Astrocyte (in vitro differentiated cells and primary cell): ENCODE measurements around the gene CYP4B1. TPM values are rescaled to one million over a fixed set of nuclear protein-coding genes. Genes with fewer than 3 reads are reported as not detected.

Experiments used
- DNase-seq: peaks from one replicate; pipeline ENCODE4 v3.0.0-alpha.2; 2010; ENCODE audit warnings: low read depth
- FAIRE-seq: peaks from 2 replicates; lab custom pipeline; 2011; peaks lifted over from hg19 to GRCh38; lab: Jason Lieb, UNC
- H2AFZ ChIP-seq: 2 replicates; pipeline ENCODE4 v1.6.0; 2012; ENCODE audit warnings: low read depth, low read length, inconsistent platforms
- H3K27ac ChIP-seq: 2 replicates; pipeline ENCODE4 v1.5.1; 2011; ENCODE audit warnings: low read depth, low read length, inconsistent platforms
- H3K27me3 ChIP-seq: 2 replicates; pipeline ENCODE4 v1.6.0; 2011; ENCODE audit warnings: low read length, inconsistent platforms; ENCODE audit not compliant: insufficient read depth
- H3K36me3 ChIP-seq: 2 replicates; pipeline ENCODE4 v1.5.1; 2011; ENCODE audit warnings: low read length, inconsistent platforms; ENCODE audit not compliant: insufficient read depth
- H3K4me1 ChIP-seq: 2 replicates; pipeline ENCODE4 v1.5.1; 2011; ENCODE audit warnings: low read length, inconsistent platforms; ENCODE audit not compliant: insufficient read depth
- H3K4me2 ChIP-seq: 2 replicates; pipeline ENCODE4 v1.6.0; 2012; ENCODE audit warnings: low read length, inconsistent platforms
- H3K4me3 ChIP-seq: 2 replicates; pipeline ENCODE4 v1.5.1; 2011; ENCODE audit warnings: low read depth, mild to moderate bottlenecking, low read length, inconsistent platforms; ENCODE audit not compliant: insufficient read depth
- H3K79me2 ChIP-seq: 2 replicates; pipeline ENCODE4 v1.6.0; 2012; ENCODE audit warnings: mild to moderate bottlenecking, low read length, inconsistent platforms; ENCODE audit not compliant: insufficient read depth
- H3K9ac ChIP-seq: 2 replicates; pipeline ENCODE4 v1.6.0; 2012; ENCODE audit warnings: mild to moderate bottlenecking, low read length, inconsistent platforms
- H3K9me3 ChIP-seq: 2 replicates; pipeline ENCODE4 v1.5.1; 2012; ENCODE audit warnings: low read depth, mild to moderate bottlenecking, low read length, inconsistent platforms; ENCODE audit not compliant: insufficient read depth
- H4K20me1 ChIP-seq: 2 replicates; pipeline ENCODE4 v1.6.0; 2012; ENCODE audit warnings: low read length, inconsistent platforms; ENCODE audit not compliant: insufficient read depth
- H3K27ac Mint-ChIP-seq: one replicate; pipeline ENCODE4 v1.8.0; 2021; ENCODE audit warnings: mild to moderate bottlenecking, mixed read lengths; ENCODE audit not compliant: unreplicated experiment
- H3K27me3 Mint-ChIP-seq: one replicate; pipeline ENCODE4 v1.8.0; 2021; ENCODE audit warnings: low read depth, mixed read lengths; ENCODE audit not compliant: unreplicated experiment
- H3K36me3 Mint-ChIP-seq: one replicate; pipeline ENCODE4 v1.8.0; 2021; ENCODE audit warnings: low read depth, mixed read lengths; ENCODE audit not compliant: unreplicated experiment
- H3K4me1 Mint-ChIP-seq: one replicate; pipeline ENCODE4 v1.8.0; 2021; ENCODE audit warnings: low read depth, mixed read lengths; ENCODE audit not compliant: unreplicated experiment
- H3K4me3 Mint-ChIP-seq: one replicate; pipeline ENCODE4 v1.8.0; 2021; ENCODE audit warnings: mild to moderate bottlenecking, moderate library complexity, mixed read lengths; ENCODE audit not compliant: unreplicated experiment
- H3K9me3 Mint-ChIP-seq: one replicate; pipeline ENCODE4 v1.8.0; 2021; ENCODE audit warnings: mild to moderate bottlenecking, mixed read lengths; ENCODE audit not compliant: unreplicated experiment
- EZH2 ChIP-seq: IDR thresholded peaks from 2 replicates; pipeline ENCODE4 v1.6.1; 2012; ENCODE audit warnings: mild to moderate bottlenecking, low read length, inconsistent platforms; ENCODE audit not compliant: insufficient read depth
- total RNA-seq: library from RNA; stranded (reverse); gene quantifications from 2 replicates; pipeline ENCODE4 v1.2.1, GENCODE V29; 2021
- TF ChIP-seq, protein P1 (sequence below): IDR thresholded peaks from 2 replicates; pipeline ENCODE4 v1.5.1; 2011; ENCODE audit warnings: low read depth, mild to moderate bottlenecking, inconsistent platforms, low read length, moderate library complexity; ENCODE audit not compliant: insufficient read depth

CYP4B1 gene
- total RNA-seq, 1 donor from 2014 or later: not detected

DNA sequence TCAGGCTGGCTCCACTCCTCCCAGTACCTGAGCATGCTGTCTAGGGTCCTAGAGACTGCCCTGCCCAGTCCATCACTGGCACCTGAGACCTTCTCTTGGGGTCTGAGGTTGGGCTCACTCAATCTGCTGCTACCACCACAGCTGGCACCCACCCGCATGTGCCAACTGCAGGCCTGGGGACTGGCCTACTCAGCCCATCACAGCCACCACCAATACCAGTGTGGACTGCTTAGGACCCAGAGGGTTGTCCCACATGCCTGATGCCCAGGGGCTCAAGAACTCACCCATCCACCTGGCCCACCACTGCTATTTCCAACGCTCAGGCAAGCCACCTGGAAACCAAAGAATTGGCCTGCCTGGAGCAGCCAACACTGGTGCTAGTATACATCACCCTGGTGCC, 63.5 kb downstream of the CYP4B1 start:
- Histone ChIP-seq H3K36me3 (no peaks in the 10 kb centered on the region), H4K20me1 (no peaks in the 10 kb centered on the region), H3K27me3 (no peaks in the 10 kb centered on the region), H3K9me3 (no peaks in the 10 kb centered on the region), H3K9ac (no peak overlapping the region), H3K27ac (no peak overlapping the region), H3K4me1 (no peaks in the 10 kb centered on the region), H3K4me3 (no peak overlapping the region), H2AFZ (no peak overlapping the region), H3K4me2 (no peak overlapping the region), H3K79me2 (no peaks in the 10 kb centered on the region)
- TF ChIP-seq, protein P1, sequence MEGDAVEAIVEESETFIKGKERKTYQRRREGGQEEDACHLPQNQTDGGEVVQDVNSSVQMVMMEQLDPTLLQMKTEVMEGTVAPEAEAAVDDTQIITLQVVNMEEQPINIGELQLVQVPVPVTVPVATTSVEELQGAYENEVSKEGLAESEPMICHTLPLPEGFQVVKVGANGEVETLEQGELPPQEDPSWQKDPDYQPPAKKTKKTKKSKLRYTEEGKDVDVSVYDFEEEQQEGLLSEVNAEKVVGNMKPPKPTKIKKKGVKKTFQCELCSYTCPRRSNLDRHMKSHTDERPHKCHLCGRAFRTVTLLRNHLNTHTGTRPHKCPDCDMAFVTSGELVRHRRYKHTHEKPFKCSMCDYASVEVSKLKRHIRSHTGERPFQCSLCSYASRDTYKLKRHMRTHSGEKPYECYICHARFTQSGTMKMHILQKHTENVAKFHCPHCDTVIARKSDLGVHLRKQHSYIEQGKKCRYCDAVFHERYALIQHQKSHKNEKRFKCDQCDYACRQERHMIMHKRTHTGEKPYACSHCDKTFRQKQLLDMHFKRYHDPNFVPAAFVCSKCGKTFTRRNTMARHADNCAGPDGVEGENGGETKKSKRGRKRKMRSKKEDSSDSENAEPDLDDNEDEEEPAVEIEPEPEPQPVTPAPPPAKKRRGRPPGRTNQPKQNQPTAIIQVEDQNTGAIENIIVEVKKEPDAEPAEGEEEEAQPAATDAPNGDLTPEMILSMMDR: no peak
- TF ChIP-seq EZH2: no peak
- no peaks in the 10 kb centered on the region for H3K9me3 Mint-ChIP-seq
- DNase-seq (no peak), FAIRE-seq (no peak)
- no peak overlapping the region for H3K27ac Mint-ChIP-seq
- H3K27me3 Mint-ChIP-seq: no peaks in the 10 kb centered on the region
- no peak overlapping the region for H3K4me3 Mint-ChIP-seq
- H3K36me3 Mint-ChIP-seq: no peaks in the 10 kb centered on the region
- H3K4me1 Mint-ChIP-seq: peaks cover 3% of the 10 kb centered on the region

Other genes with a start within 250 kb of the CYP4B1 start
- not detected in 2 replicates for gene KNCN, start 247.4 kb upstream of the CYP4B1 start, total RNA-seq
- gene MKNK1, start 194.8 kb upstream of the CYP4B1 start, total RNA-seq: 22.8 and 26.9 TPM in 2 replicates
- gene MOB3C, start 182.2 kb upstream of the CYP4B1 start, total RNA-seq: 4.8 and 5.5 TPM in 2 replicates
- gene ATPAF1, start 130.7 kb upstream of the CYP4B1 start, total RNA-seq: 19.3 and 20.2 TPM in 2 replicates
- gene TEX38, start 127.2 kb upstream of the CYP4B1 start, total RNA-seq: not detected in 2 replicates
- gene EFCAB14, start 79.9 kb upstream of the CYP4B1 start, total RNA-seq: 47.3 and 50.7 TPM in 2 replicates
- gene CYP4A11, start 142.4 kb downstream of the CYP4B1 start, total RNA-seq: not detected in 2 replicates
- 0.24 TPM in 1 of 2 replicates, not detected in the other for gene CYP4X1, start 224.6 kb downstream of the CYP4B1 start, total RNA-seq